Cardiac septum (tissue), 1 donor: ENCODE data around the gene BRD4. TPM values are rescaled to one million over a fixed set of nuclear protein-coding genes. Genes with fewer than 3 reads are reported as not detected.

Source experiments
- DNase-seq: peaks from one replicate; pipeline ENCODE4 v3.0.0-alpha.2; 2020; ENCODE audit warnings: low spot score
- intact Hi-C: fragments of 100-400 bp; cut with DNase I; formaldehyde crosslinking; loops from one replicate; pipeline ENCODE4 v1.14.0; 2022
- total RNA-seq: library from RNA; stranded (reverse); fragmentation: NEBNext Ultra II Directional; extraction: Animal tissue kit (Norgen Biotek cat#: 25700); gene quantifications from one replicate; pipeline ENCODE4 v1.2.1, GENCODE V29; 2021
- donor health status: DM: no; HTN: no; CAD: no.

Gene BRD4
- total RNA-seq, 1 donor from 2014 or later: 72.3 TPM

GRCh38 chr19:15320116-15320515 lies 12.2 kb downstream of the BRD4 start:
- no peak for DNase-seq
- intact Hi-C loops: no loop called here

GRCh38 chr19:15318241-15318691 lies 14.1 kb downstream of the BRD4 start:
- no peak for DNase-seq
- intact Hi-C loops: no loop called here

- no peak for DNase-seq
- intact Hi-C loops: no loop called here
Measured at GRCh38 chr19:15317392-15318071, 14.8 kb downstream of the BRD4 start.

- no peak for DNase-seq
- intact Hi-C loops: no loop called here
Measured at GRCh38 chr19:15316498-15316897, 15.8 kb downstream of the BRD4 start.

- intact Hi-C loops: no loop called here
- DNase-seq: no peak
Measured at GRCh38 chr19:15315101-15315500, 17.2 kb downstream of the BRD4 start.

GRCh38 chr19:15313649-15314279 lies 18.6 kb downstream of the BRD4 start:
- DNase-seq: no peak
- intact Hi-C loops: no loop called here

GRCh38 chr19:15307169-15307568 lies 25.2 kb downstream of the BRD4 start:
- intact Hi-C loops: no loop called here

GRCh38 chr19:15305582-15306334 lies 26.6 kb downstream of the BRD4 start:
- intact Hi-C loops: no loop called here
- no peak for DNase-seq

More at GRCh38 chr19:15307169-15307568, 25.2 kb downstream of the BRD4 start:
- no peak for DNase-seq

GRCh38 chr19:15304140-15304705 lies 28.1 kb downstream of the BRD4 start:
- intact Hi-C loops: no loop called here
- no peak for DNase-seq

- DNase-seq: no peak
- intact Hi-C loops: no loop called here
Measured at GRCh38 chr19:15303105-15303780, 29.1 kb downstream of the BRD4 start.

GRCh38 chr19:15300533-15301197 lies 31.7 kb downstream of the BRD4 start:
- DNase-seq: no peak
- intact Hi-C loops: no loop called here

- DNase-seq: no peak
- intact Hi-C loops: no loop called here
Measured at GRCh38 chr19:15299568-15300409, 32.5 kb downstream of the BRD4 start.

- no peak for DNase-seq
- intact Hi-C loops: no loop called here
Measured at GRCh38 chr19:15298847-15299567, 33.3 kb downstream of the BRD4 start.

GRCh38 chr19:15297416-15298224 lies 34.7 kb downstream of the BRD4 start:
- DNase-seq: no peak
- intact Hi-C loops: loop anchor here (2.0 kb wide), 1 partner anchor 17 kb away; no protein-coding TSS in a partner anchor

GRCh38 chr19:15296841-15297415 lies 35.4 kb downstream of the BRD4 start:
- intact Hi-C loops: loop anchor here (2.0 kb wide), 1 partner anchor 16 kb away; no protein-coding TSS in a partner anchor
- DNase-seq: no peak

GRCh38 chr19:15296353-15296752 lies 36.0 kb downstream of the BRD4 start:
- DNase-seq: peak; percentile 77
- intact Hi-C loops: loop anchor here (2.0 kb wide), 1 partner anchor 16 kb away; no protein-coding TSS in a partner anchor
